ENCODE measurements around the gene GPC3. TPM values are rescaled to one million over a fixed set of nuclear protein-coding genes. Genes with fewer than 3 reads are reported as not detected.

Gene GPC3
- total and polyA plus RNA-seq, 2 experiments from 2014 or later, result 36.8 to 60.1 TPM

GRCh38 chrX:133989490-133989889 lies 4.1 kb upstream of the GPC3 start:
- ATAC-seq (no peak), DNase-seq (ENCODE audit: low spot score) (no peak)
- no peak overlapping the region for H3K27ac Mint-ChIP-seq
- H2AFZ ChIP-seq, result peak overlapping the region; percentile 38; the same call in 1 of the 2 replicates
- peaks cover 19% of the 10 kb centered on the region for H3K4me1 Mint-ChIP-seq
- H3K27ac ChIP-seq (ENCODE audit: low read depth), result no peak overlapping the region
- peaks cover 8% of the 10 kb centered on the region for H3K27me3 ChIP-seq (ENCODE audit: insufficient read depth)
- no peaks in the 10 kb centered on the region for H4K20me1 ChIP-seq (replicated peaks; ENCODE audit: insufficient read depth)
- no peak overlapping the region for H3K4me2 ChIP-seq
- no peaks in the 10 kb centered on the region for H3K9me3 Mint-ChIP-seq
- no peak overlapping the region for H3K4me3 ChIP-seq
- TF ChIP-seq STAT1 (IDR thresholded peaks at IDR 0.05; ENCODE audit: unreplicated experiment) (no peak), ZNF114 (CRISPR knock-in tag; IDR thresholded peaks at IDR 0.05) (no peak), CREB1 (CRISPR knock-in tag; IDR thresholded peaks at IDR 0.05; ENCODE audit: low read depth) (no peak), EZH2phosphoT487 (IDR thresholded peaks at IDR 0.05; ENCODE audit: unreplicated experiment) (no peak), JUNB (IDR thresholded peaks at IDR 0.05; ENCODE audit: unreplicated experiment) (no peak), ZNF331 (CRISPR knock-in tag; IDR thresholded peaks at IDR 0.05; ENCODE audit: low read depth) (no peak), EZH2 (IDR thresholded peaks at IDR 0.05; ENCODE audit: low read depth, unreplicated experiment) (no peak), REST (IDR thresholded peaks at IDR 0.05; ENCODE audit: unreplicated experiment) (no peak), POLR2AphosphoS5 (IDR thresholded peaks at IDR 0.05; ENCODE audit: low read depth) (no peak), ZNF462 (CRISPR knock-in tag; IDR thresholded peaks at IDR 0.05) (no peak), NANOG (IDR thresholded peaks at IDR 0.05; ENCODE audit: borderline replicate concordance) (no peak)
- TF ChIP-seq, protein P1, sequence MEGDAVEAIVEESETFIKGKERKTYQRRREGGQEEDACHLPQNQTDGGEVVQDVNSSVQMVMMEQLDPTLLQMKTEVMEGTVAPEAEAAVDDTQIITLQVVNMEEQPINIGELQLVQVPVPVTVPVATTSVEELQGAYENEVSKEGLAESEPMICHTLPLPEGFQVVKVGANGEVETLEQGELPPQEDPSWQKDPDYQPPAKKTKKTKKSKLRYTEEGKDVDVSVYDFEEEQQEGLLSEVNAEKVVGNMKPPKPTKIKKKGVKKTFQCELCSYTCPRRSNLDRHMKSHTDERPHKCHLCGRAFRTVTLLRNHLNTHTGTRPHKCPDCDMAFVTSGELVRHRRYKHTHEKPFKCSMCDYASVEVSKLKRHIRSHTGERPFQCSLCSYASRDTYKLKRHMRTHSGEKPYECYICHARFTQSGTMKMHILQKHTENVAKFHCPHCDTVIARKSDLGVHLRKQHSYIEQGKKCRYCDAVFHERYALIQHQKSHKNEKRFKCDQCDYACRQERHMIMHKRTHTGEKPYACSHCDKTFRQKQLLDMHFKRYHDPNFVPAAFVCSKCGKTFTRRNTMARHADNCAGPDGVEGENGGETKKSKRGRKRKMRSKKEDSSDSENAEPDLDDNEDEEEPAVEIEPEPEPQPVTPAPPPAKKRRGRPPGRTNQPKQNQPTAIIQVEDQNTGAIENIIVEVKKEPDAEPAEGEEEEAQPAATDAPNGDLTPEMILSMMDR (conservative IDR thresholded peaks at IDR 0.05; ENCODE audit: low read depth in 2 of 2), result no peak
- TF ChIP-seq, protein P2, sequence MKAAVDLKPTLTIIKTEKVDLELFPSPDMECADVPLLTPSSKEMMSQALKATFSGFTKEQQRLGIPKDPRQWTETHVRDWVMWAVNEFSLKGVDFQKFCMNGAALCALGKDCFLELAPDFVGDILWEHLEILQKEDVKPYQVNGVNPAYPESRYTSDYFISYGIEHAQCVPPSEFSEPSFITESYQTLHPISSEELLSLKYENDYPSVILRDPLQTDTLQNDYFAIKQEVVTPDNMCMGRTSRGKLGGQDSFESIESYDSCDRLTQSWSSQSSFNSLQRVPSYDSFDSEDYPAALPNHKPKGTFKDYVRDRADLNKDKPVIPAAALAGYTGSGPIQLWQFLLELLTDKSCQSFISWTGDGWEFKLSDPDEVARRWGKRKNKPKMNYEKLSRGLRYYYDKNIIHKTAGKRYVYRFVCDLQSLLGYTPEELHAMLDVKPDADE (IDR thresholded peaks at IDR 0.05), result no peak
- no peaks in the 10 kb centered on the region for H3K9me2 ChIP-seq (ENCODE audit: insufficient read depth)
- H3K4me3 Mint-ChIP-seq, result no peak overlapping the region
- no peaks in the 10 kb centered on the region for H3K79me2 ChIP-seq (replicated peaks; ENCODE audit: insufficient read depth)
- H3K36me3 Mint-ChIP-seq (ENCODE audit: low read depth), result no peaks in the 10 kb centered on the region; the same call in 2 of the 3 replicates
- peaks cover 7% of the 10 kb centered on the region; the same call in 1 of the 2 replicates for H3K4me1 ChIP-seq (ENCODE audit: insufficient read depth)
- no peaks in the 10 kb centered on the region for H3F3A ChIP-seq (replicated peaks; ENCODE audit: low read depth)
- H3K36me3 ChIP-seq (ENCODE audit: insufficient read depth), result no peaks in the 10 kb centered on the region
- H3K27me3 Mint-ChIP-seq (ENCODE audit: insufficient read depth, low read depth, poor library complexity), result peaks cover 6% of the 10 kb centered on the region

Data from GM23338 (cell line).